Activated T-cell treated with anti-CD3 and anti-CD28 coated beads, Interleukin-2, amount 50 U/mL, for 4 hours (primary cell): ENCODE data around the gene SFRP2. TPM values are rescaled to one million over a fixed set of nuclear protein-coding genes. Genes with fewer than 3 reads are reported as not detected.
A peak's percentile ranks its signal among the peaks of the same experiment; 100 is the strongest.

Experiments used
- ATAC-seq, 2 donors: fragments of 200-7000 bp; cut with Tn5 transposase; one replicate each; pipeline ENCODE4 v1.10.0; 2021
- DNase-seq: peaks from one replicate; pipeline ENCODE4 v3.0.0-alpha.2; 2020
- H3K27me3 Mint-ChIP-seq: one replicate; pipeline ENCODE4 v1.8.0; 2021; ENCODE audit warnings: low read depth, mixed read lengths
- H3K36me3 Mint-ChIP-seq: one replicate; pipeline ENCODE4 v1.8.0; 2022; ENCODE audit warnings: mixed read lengths; ENCODE audit not compliant: insufficient read depth
- H3K4me1 Mint-ChIP-seq: one replicate; pipeline ENCODE4 v1.8.0; 2021; ENCODE audit warnings: low read depth, mixed read lengths
- H3K4me3 Mint-ChIP-seq: one replicate; pipeline ENCODE4 v1.8.0; 2021; ENCODE audit warnings: mild to moderate bottlenecking, moderate library complexity, mixed read lengths
- H3K9me3 Mint-ChIP-seq: one replicate; pipeline ENCODE4 v1.8.0; 2021; ENCODE audit warnings: mixed read lengths
- total RNA-seq, 3 donors: library from RNA; stranded (reverse); gene quantifications; one replicate each; pipeline ENCODE4 v1.2.1, GENCODE V29; 2021

Gene SFRP2
- total RNA-seq, 3 donors from 2014 or later: 0.24 to 0.68 (median 0.40) TPM

GRCh38 chr4:153809916-153810810, 21.3 kb upstream of the SFRP2 start:
- Mint-ChIP-seq H3K4me3 (no peak overlapping the region), H3K27me3 (peaks cover 6% of the 10 kb centered on the region), H3K4me1 (peaks cover 18% of the 10 kb centered on the region), H3K9me3 (peaks cover 3% of the 10 kb centered on the region), H3K36me3 (no peaks in the 10 kb centered on the region)
- ATAC-seq (no peak), DNase-seq (no peak)

DNA sequence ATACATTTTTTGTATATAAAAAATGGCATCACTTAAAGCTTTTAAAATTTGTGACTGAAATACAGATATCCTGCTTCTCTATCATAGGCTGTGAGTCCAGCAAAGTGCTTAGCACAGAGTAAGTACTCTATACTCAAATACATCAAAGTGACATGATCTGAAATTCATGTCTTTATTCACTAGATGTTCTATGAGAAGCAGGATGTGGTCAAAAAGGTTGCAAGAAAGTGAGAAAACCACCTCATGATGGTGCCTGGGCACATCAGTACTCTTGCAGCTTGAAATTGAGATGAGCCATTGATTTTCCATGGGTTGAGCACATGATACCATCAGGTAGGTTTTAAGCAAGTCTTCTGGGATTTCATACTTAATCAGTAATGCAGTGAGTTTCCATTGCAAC, 20.4 kb upstream of the SFRP2 start:
- H3K9me3 Mint-ChIP-seq: peaks cover 3% of the 10 kb centered on the region
- H3K4me1 Mint-ChIP-seq: peaks cover 18% of the 10 kb centered on the region
- H3K27me3 Mint-ChIP-seq: peaks cover 2% of the 10 kb centered on the region
- no peaks in the 10 kb centered on the region for H3K36me3 Mint-ChIP-seq
- no peak overlapping the region for H3K4me3 Mint-ChIP-seq
- DNase-seq: no peak
- ATAC-seq: peak; percentile 95

DNA sequence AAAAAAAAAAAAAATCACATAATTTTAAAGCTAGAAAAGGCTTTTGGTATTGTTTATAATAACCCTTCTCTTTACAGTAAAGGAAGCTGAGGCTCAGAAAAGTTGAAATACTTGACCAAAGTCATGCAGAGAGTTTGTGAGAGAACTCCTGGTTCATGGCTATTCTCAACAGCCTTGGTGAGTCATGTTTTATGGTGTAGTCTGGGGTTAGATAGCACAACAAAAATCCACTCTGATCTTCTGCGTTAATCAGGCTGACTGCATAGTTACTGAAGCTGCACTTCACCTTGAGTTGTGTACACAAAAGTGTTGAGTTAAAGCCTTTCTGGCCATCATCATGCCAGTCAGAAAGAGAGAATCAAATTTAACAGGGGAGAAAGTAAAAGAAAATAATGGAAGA, 19.3 kb upstream of the SFRP2 start:
- no peak for ATAC-seq
- no peaks in the 10 kb centered on the region for H3K36me3 Mint-ChIP-seq
- no peak overlapping the region for H3K4me3 Mint-ChIP-seq
- peaks cover 18% of the 10 kb centered on the region for H3K4me1 Mint-ChIP-seq
- H3K27me3 Mint-ChIP-seq: no peaks in the 10 kb centered on the region
- DNase-seq: no peak
- H3K9me3 Mint-ChIP-seq: peaks cover 3% of the 10 kb centered on the region

DNA sequence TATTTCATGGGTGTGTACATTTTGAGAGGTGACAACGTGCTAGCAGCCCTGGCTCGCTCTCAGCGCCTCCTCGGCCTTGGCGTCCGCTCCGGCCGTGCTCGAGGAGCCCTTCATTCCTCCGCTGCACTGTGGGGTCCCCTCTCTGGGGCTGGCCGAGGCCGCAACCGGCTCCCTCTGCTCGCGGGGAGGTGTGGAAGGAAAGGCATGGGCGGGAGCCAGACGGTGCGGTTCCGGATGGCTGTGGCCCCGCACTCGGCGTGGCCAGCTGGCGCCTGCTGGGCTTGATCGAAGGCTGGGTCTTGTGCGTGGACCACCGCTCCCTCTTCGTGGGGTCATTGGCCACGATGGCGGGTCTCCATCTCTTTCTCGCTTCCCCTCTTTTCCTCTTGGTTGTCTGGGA, 17.2 kb upstream of the SFRP2 start:
- DNase-seq (no peak), ATAC-seq (no peak)
- Mint-ChIP-seq H3K9me3 (peaks cover 3% of the 10 kb centered on the region), H3K4me1 (peaks cover 18% of the 10 kb centered on the region), H3K4me3 (no peak overlapping the region), H3K27me3 (peaks cover 2% of the 10 kb centered on the region), H3K36me3 (no peaks in the 10 kb centered on the region)

GRCh38 chr4:153804722-153805121, 15.8 kb upstream of the SFRP2 start:
- H3K4me3 Mint-ChIP-seq: no peak overlapping the region
- no peaks in the 10 kb centered on the region for H3K36me3 Mint-ChIP-seq
- peaks cover 3% of the 10 kb centered on the region for H3K9me3 Mint-ChIP-seq
- H3K27me3 Mint-ChIP-seq: peaks cover 3% of the 10 kb centered on the region
- no peak for ATAC-seq
- no peak for DNase-seq
- H3K4me1 Mint-ChIP-seq: peaks cover 13% of the 10 kb centered on the region

DNA sequence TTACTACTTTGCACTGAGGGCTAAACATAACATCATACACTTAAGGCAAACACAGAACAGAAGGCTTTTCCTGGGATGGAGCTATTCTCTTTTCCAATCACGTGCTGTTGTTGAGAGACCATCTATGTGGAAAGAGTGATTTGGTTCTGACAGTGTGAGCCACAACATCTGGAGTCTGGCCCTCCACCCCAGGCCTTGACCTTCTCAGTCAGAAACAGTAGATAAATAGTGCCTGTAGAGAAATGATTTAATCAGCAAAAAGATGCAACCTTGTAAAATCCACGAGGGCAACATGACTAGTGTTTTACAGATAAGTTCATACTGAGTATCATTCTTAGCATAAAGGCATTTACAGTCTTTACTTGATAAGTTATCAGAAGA, 10.8 kb upstream of the SFRP2 start:
- no peaks in the 10 kb centered on the region for H3K4me1 Mint-ChIP-seq

DNA sequence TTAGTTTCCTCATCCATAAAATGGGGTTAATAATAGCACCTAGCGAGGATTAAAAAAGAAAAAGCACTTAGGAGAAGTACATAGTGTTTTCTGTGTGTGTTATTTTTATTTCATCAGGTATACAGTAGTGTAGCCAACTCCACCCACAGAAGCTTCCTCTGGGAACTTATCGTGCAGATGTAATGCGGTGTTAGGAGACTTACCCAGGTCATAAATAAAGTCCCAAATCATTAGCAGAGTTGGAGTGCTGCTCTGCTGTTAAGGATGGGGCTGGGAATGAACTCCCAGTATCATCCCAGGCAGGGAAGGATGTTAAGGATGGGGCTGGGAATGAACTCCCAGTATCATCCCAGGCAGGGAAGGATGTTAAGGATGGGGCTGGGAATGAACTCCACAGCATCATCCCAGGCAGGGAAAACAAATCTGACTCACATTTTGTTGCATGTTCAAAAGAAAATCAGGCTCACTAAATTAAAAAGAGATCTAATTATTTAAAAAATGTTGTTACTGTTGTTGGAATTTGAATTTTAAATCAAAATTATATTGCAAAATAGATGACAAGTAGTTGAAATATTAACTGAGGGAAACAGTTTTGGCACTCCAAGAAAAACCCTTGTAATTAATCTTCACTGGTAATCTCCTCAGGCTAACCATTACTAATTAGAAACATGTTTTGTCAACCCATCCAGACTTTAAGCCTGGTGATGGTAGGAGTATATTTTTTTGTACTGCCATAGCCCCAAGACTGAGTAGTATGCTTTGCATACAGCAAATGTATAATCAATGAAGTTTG, 10.2 kb upstream of the SFRP2 start:
- no peaks in the 10 kb centered on the region for H3K36me3 Mint-ChIP-seq

More for the DNA sequence above, 10.8 kb upstream of the SFRP2 start:
- Mint-ChIP-seq H3K36me3 (no peaks in the 10 kb centered on the region), H3K27me3 (peaks cover 31% of the 10 kb centered on the region), H3K9me3 (no peaks in the 10 kb centered on the region), H3K4me3 (no peak overlapping the region)
- ATAC-seq (no peak), DNase-seq (no peak)

GRCh38 chr4:153798420-153798819, 9.5 kb upstream of the SFRP2 start:
- Mint-ChIP-seq H3K4me1 (no peaks in the 10 kb centered on the region), H3K27me3 (peaks cover 44% of the 10 kb centered on the region), H3K9me3 (no peaks in the 10 kb centered on the region), H3K4me3 (no peak overlapping the region), H3K36me3 (no peaks in the 10 kb centered on the region)
- no peak for DNase-seq
- ATAC-seq: no peak

More for the DNA sequence above, 10.2 kb upstream of the SFRP2 start:
- Mint-ChIP-seq H3K4me1 (no peaks in the 10 kb centered on the region), H3K27me3 (peaks cover 37% of the 10 kb centered on the region), H3K9me3 (no peaks in the 10 kb centered on the region), H3K4me3 (no peak overlapping the region)
- DNase-seq (no peak), ATAC-seq (no peak)

DNA sequence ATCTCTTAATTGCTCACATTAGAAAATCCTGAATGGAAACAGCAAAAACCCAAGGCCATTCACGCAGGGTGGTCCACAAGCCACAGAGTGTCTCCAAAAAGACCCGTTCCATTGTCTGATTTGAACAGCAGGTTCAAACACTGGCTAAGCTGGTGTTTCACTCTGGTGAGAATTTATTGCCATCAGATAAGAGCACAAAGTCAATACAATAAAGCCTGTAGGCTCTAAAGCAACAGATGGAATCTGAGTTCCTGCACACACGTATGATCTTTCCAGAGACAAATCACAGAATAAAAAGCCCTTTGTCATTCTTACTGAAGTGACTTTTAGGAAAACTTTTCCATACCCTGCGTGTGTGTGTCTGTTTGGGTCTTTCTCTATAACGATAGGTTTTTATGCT, 5.1 kb upstream of the SFRP2 start:
- DNase-seq (no peak), ATAC-seq (no peak)
- Mint-ChIP-seq H3K36me3 (no peaks in the 10 kb centered on the region), H3K9me3 (no peaks in the 10 kb centered on the region), H3K4me3 (no peak overlapping the region), H3K4me1 (peaks cover 28% of the 10 kb centered on the region), H3K27me3 (peaks cover 81% of the 10 kb centered on the region)

- no peaks in the 10 kb centered on the region for H3K36me3 Mint-ChIP-seq
- H3K27me3 Mint-ChIP-seq: peaks cover 85% of the 10 kb centered on the region
- peak overlapping the region; percentile 80 for H3K4me3 Mint-ChIP-seq
- DNase-seq (no peak), ATAC-seq (no peak)
- no peaks in the 10 kb centered on the region for H3K9me3 Mint-ChIP-seq
- H3K4me1 Mint-ChIP-seq: peaks cover 35% of the 10 kb centered on the region
Measured at GRCh38 chr4:153792618-153793247, 3.9 kb upstream of the SFRP2 start.

GRCh38 chr4:153791746-153792617, 3.1 kb upstream of the SFRP2 start:
- no peak for ATAC-seq
- Mint-ChIP-seq H3K9me3 (no peaks in the 10 kb centered on the region), H3K27me3 (peaks cover 92% of the 10 kb centered on the region), H3K4me1 (peaks cover 35% of the 10 kb centered on the region), H3K36me3 (no peaks in the 10 kb centered on the region), H3K4me3 (peak overlapping the region; percentile 80)
- no peak for DNase-seq

GRCh38 chr4:153790962-153791551, 2.2 kb upstream of the SFRP2 start:
- Mint-ChIP-seq H3K4me1 (peaks cover 35% of the 10 kb centered on the region), H3K27me3 (peaks cover 91% of the 10 kb centered on the region), H3K9me3 (no peaks in the 10 kb centered on the region), H3K4me3 (peak overlapping the region; percentile 80), H3K36me3 (no peaks in the 10 kb centered on the region)
- DNase-seq: no peak
- peak; percentile 38 to 61 for ATAC-seq

GRCh38 chr4:153790500-153790865, 1.6 kb upstream of the SFRP2 start:
- H3K9me3 Mint-ChIP-seq: no peaks in the 10 kb centered on the region
- DNase-seq (no peak), ATAC-seq (no peak)
- H3K27me3 Mint-ChIP-seq: peaks cover 93% of the 10 kb centered on the region
- no peaks in the 10 kb centered on the region for H3K36me3 Mint-ChIP-seq
- peaks cover 35% of the 10 kb centered on the region for H3K4me1 Mint-ChIP-seq
- peak overlapping the region; percentile 25 for H3K4me3 Mint-ChIP-seq
